Fibroblast of the aortic adventitia (primary cell): ENCODE measurements around the gene C19orf81. TPM values are rescaled to one million over a fixed set of nuclear protein-coding genes. Genes with fewer than 3 reads are reported as not detected.

ENCODE experiments used
- DNase-seq: peaks from one replicate; pipeline ENCODE4 v3.0.0-alpha.2; 2010; ENCODE audit warnings: low read depth
- H3K4me3 ChIP-seq: 2 replicates; pipeline ENCODE4 v1.5.1; 2011; ENCODE audit warnings: low read depth, mild to moderate bottlenecking, control low read depth, low read length, moderate library complexity
- CTCF ChIP-seq: IDR thresholded peaks from 2 replicates; pipeline ENCODE4 v1.5.1; 2011; ENCODE audit warnings: mild to moderate bottlenecking, low read length, control low read depth, inconsistent platforms; ENCODE audit not compliant: insufficient read depth
- total RNA-seq: library from RNA; depleted of rRNA; stranded (reverse); fragments of >200 nt; gene quantifications from 2 replicates; pipeline ENCODE4 v1.2.3, GENCODE V29; 2012; ENCODE audit warnings: low replicate concordance

The C19orf81 gene
- total RNA-seq, 1 donor, result not detected

- H3K4me3 ChIP-seq, result no peak overlapping the region
- no peak for TF ChIP-seq CTCF
- DNase-seq, result no peak
Measured at GRCh38 chr19:50645107-50645506, 4.1 kb upstream of the C19orf81 start.

GRCh38 chr19:50646074-50646807, 3.0 kb upstream of the C19orf81 start:
- peak; percentile 45 for DNase-seq
- H3K4me3 ChIP-seq, result no peak overlapping the region
- TF ChIP-seq CTCF, result no peak

- H3K4me3 ChIP-seq, result no peak overlapping the region
- no peak for TF ChIP-seq CTCF
- DNase-seq, result no peak
Measured at GRCh38 chr19:50647879-50648615, 1.2 kb upstream of the C19orf81 start.

- H3K4me3 ChIP-seq, result no peak overlapping the region
- DNase-seq, result no peak
- no peak for TF ChIP-seq CTCF
Measured at GRCh38 chr19:50648659-50649058, 586 bp upstream of the C19orf81 start.

- H3K4me3 ChIP-seq, result no peak overlapping the region
- DNase-seq, result no peak
- TF ChIP-seq CTCF, result no peak
Measured at GRCh38 chr19:50651174-50651573, 1.9 kb downstream of the C19orf81 start.

- TF ChIP-seq CTCF, result no peak
- DNase-seq, result no peak
- no peak overlapping the region for H3K4me3 ChIP-seq
Measured at GRCh38 chr19:50652722-50653121, 3.5 kb downstream of the C19orf81 start.
